GM23338 (cell line): ENCODE results near the gene LIX1. TPM values are rescaled to one million over a fixed set of nuclear protein-coding genes. Genes with fewer than 3 reads are reported as not detected.

Source experiments
- ATAC-seq: fragments of 200-7000 bp; cut with Tn5 transposase; 3 replicates; pipeline ENCODE4 v1.9.1; 2020
- DNase-seq: peaks from one replicate; pipeline ENCODE4 v3.0.0-alpha.2; 2015; ENCODE audit warnings: low spot score
- H2AFZ ChIP-seq: fragments of 200-600 bp; sonication (generic); 2 replicates; pipeline ENCODE4 v1.8.0; 2016; ENCODE audit warnings: antibody characterized with exemption, mild to moderate bottlenecking, moderate library complexity
- H3F3A ChIP-seq: fragments of 200-600 bp; sonication (generic); replicated peaks from 2 replicates; pipeline ENCODE4 v1.8.0; 2017; ENCODE audit warnings: antibody characterized with exemption, mixed run types, low read depth
- H3K27ac ChIP-seq: fragments of 200-600 bp; sonication (generic); 2 replicates; pipeline ENCODE4 v1.6.1; 2016; ENCODE audit warnings: low read depth
- H3K27me3 ChIP-seq: fragments of 200-600 bp; sonication (generic); 2 replicates; pipeline ENCODE4 v1.8.0; 2016; ENCODE audit warnings: mild to moderate bottlenecking, mixed run types, moderate library complexity; ENCODE audit not compliant: insufficient read depth
- H3K36me3 ChIP-seq: fragments of 200-600 bp; sonication (generic); 2 replicates; pipeline ENCODE4 v1.8.0; 2016; ENCODE audit warnings: mild to moderate bottlenecking; ENCODE audit not compliant: insufficient read depth
- H3K4me1 ChIP-seq: fragments of 200-600 bp; sonication (generic); 2 replicates; pipeline ENCODE4 v1.8.0; 2016; ENCODE audit warnings: mild to moderate bottlenecking, moderate library complexity; ENCODE audit not compliant: insufficient read depth
- H3K4me2 ChIP-seq: fragments of 200-600 bp; sonication (generic); 2 replicates; pipeline ENCODE4 v1.7.1; 2017; ENCODE audit warnings: mixed run types
- H3K4me3 ChIP-seq: fragments of 200-600 bp; sonication (generic); 2 replicates; pipeline ENCODE4 v1.6.1; 2016; ENCODE audit warnings: mixed run types
- H3K79me2 ChIP-seq: fragments of 200-600 bp; sonication (generic); replicated peaks from 2 replicates; pipeline ENCODE4 v1.8.0; 2017; ENCODE audit warnings: mild to moderate bottlenecking; ENCODE audit not compliant: insufficient read depth
- H3K9me2 ChIP-seq: fragments of 200-600 bp; sonication (generic); 2 replicates; pipeline ENCODE4 v1.8.0; 2017; ENCODE audit not compliant: insufficient read depth
- H4K20me1 ChIP-seq: fragments of 200-600 bp; sonication (generic); replicated peaks from 2 replicates; pipeline ENCODE4 v1.8.0; 2017; ENCODE audit warnings: mild to moderate bottlenecking; ENCODE audit not compliant: insufficient read depth
- H3K27ac Mint-ChIP-seq: 2 replicates; pipeline ENCODE4 v1.8.0; 2020; ENCODE audit warnings: inconsistent platforms, mild to moderate bottlenecking, moderate library complexity, mixed read lengths
- H3K27me3 Mint-ChIP-seq: 3 replicates; pipeline ENCODE4 v1.8.0; 2022; ENCODE audit warnings: low read depth, mild to moderate bottlenecking, moderate library complexity, mixed read lengths, inconsistent platforms; ENCODE audit not compliant: insufficient read depth, poor library complexity
- H3K36me3 Mint-ChIP-seq: 3 replicates; pipeline ENCODE4 v1.8.0; 2021; ENCODE audit warnings: low read depth, mild to moderate bottlenecking, inconsistent platforms, moderate library complexity, mixed read lengths
- H3K4me1 Mint-ChIP-seq: 3 replicates; pipeline ENCODE4 v1.8.0; 2020; ENCODE audit warnings: mild to moderate bottlenecking, inconsistent platforms, mixed read lengths
- H3K4me3 Mint-ChIP-seq: 3 replicates; pipeline ENCODE4 v1.8.0; 2021; ENCODE audit warnings: moderate library complexity, mild to moderate bottlenecking, inconsistent platforms, mixed read lengths
- H3K9me3 Mint-ChIP-seq: 3 replicates; pipeline ENCODE4 v1.8.0; 2020; ENCODE audit warnings: moderate library complexity, mild to moderate bottlenecking, inconsistent platforms, mixed read lengths
- CREB1 ChIP-seq: fragments of 250-450 bp; sonication (Bioruptor Pico); IDR thresholded peaks from 2 replicates; pipeline ENCODE4 v1.5.0; 2020; ENCODE audit warnings: low read depth, mild to moderate bottlenecking, moderate library complexity
- ETS1 ChIP-seq: IDR thresholded peaks from 2 replicates; pipeline ENCODE4 v1.6.1; 2016; ENCODE audit warnings: antibody characterized with exemption
- EZH2 ChIP-seq: fragments of 200-600 bp; sonication (generic); IDR thresholded peaks from one replicate; pipeline ENCODE4 v1.8.0; 2017; ENCODE audit warnings: antibody characterized with exemption, mild to moderate bottlenecking, low read depth; ENCODE audit not compliant: unreplicated experiment
- EZH2phosphoT487 ChIP-seq: fragments of 200-600 bp; sonication (generic); IDR thresholded peaks from one replicate; pipeline ENCODE4 v1.8.1; 2018; ENCODE audit warnings: antibody characterized with exemption; ENCODE audit not compliant: unreplicated experiment
- JUNB ChIP-seq: IDR thresholded peaks from one replicate; pipeline ENCODE4 v1.6.1; 2016; ENCODE audit warnings: antibody characterized with exemption; ENCODE audit not compliant: unreplicated experiment
- NANOG ChIP-seq: IDR thresholded peaks from 2 replicates; pipeline ENCODE4 v1.6.1; 2016; ENCODE audit warnings: antibody characterized with exemption, borderline replicate concordance
- POLR2AphosphoS5 ChIP-seq: IDR thresholded peaks from 2 replicates; pipeline ENCODE4 v1.6.1; 2016; ENCODE audit warnings: antibody characterized with exemption, low read depth
- ZNF114 ChIP-seq: fragments of 250-450 bp; sonication (Bioruptor Pico); IDR thresholded peaks from 2 replicates; pipeline ENCODE4 v1.5.0; 2020; ENCODE audit warnings: mild to moderate bottlenecking, moderate library complexity
- ZNF331 ChIP-seq: fragments of 250-450 bp; sonication (Bioruptor Pico); IDR thresholded peaks from 2 replicates; pipeline ENCODE4 v1.5.0; 2020; ENCODE audit warnings: low read depth, mild to moderate bottlenecking, moderate library complexity
- polyA plus RNA-seq: library from polyadenylated mRNA; unstranded; fragments of >200 nt; fragmentation: Nextera tagmentation; extraction: Ambion mirVana; gene quantifications from 2 replicates; pipeline ENCODE4 v1.2.1, GENCODE V29; 2016
- total RNA-seq: library from RNA; depleted of rRNA; stranded (reverse); fragments of >200 nt; shearing (Covaris generic); gene quantifications from 2 replicates; pipeline ENCODE4 v1.2.3, GENCODE V29; 2014
- TF ChIP-seq, protein P1 (sequence below), 2 experiments: fragments of 200-600 bp in 1 of 2; sonication (generic) in 1 of 2; conservative IDR thresholded peaks; 2 replicates each; pipeline versions ENCODE4 v1.5.1 to v1.6.1; 2016 to 2017; ENCODE audit warnings: antibody characterized with exemption in 2 of 2, low read depth in 2 of 2, mild to moderate bottlenecking in 2 of 2, moderate library complexity in 1 of 2
- TF ChIP-seq, protein P2 (sequence below): fragments of 250-450 bp; sonication (Bioruptor Pico); IDR thresholded peaks from 2 replicates; pipeline ENCODE4 v1.5.0; 2020; ENCODE audit warnings: mild to moderate bottlenecking, moderate library complexity

Gene LIX1
- total and polyA plus RNA-seq, 2 experiments from 2014 or later, result 0.13 TPM; not detected in 1

DNA sequence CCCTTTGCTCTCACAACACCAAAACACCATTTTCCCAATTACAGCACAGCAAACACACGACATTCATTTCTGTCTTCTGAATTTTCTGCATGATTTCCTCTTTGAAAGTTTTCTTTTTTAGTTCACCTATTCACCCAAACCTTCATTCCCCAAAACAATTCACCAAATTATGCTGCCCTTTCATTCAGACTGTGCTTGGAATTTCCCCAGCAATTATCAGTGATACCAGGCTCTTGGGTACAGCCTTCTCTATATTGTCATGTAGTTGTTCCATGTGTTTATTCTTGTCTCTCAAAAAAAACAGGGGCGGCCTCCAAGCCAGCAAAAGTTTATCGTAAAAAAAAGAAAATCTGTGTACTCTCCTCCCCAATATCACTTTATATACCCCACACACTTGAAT is 9.0 kb upstream of the LIX1 start (continued):
- no peak for TF ChIP-seq ZNF331 (CRISPR knock-in tag)
- no peak for TF ChIP-seq ZNF114
- TF ChIP-seq JUNB, result no peak
- no peak for TF ChIP-seq NANOG
- no peak for TF ChIP-seq CREB1
- no peak for TF ChIP-seq ETS1
- TF ChIP-seq, protein P1, sequence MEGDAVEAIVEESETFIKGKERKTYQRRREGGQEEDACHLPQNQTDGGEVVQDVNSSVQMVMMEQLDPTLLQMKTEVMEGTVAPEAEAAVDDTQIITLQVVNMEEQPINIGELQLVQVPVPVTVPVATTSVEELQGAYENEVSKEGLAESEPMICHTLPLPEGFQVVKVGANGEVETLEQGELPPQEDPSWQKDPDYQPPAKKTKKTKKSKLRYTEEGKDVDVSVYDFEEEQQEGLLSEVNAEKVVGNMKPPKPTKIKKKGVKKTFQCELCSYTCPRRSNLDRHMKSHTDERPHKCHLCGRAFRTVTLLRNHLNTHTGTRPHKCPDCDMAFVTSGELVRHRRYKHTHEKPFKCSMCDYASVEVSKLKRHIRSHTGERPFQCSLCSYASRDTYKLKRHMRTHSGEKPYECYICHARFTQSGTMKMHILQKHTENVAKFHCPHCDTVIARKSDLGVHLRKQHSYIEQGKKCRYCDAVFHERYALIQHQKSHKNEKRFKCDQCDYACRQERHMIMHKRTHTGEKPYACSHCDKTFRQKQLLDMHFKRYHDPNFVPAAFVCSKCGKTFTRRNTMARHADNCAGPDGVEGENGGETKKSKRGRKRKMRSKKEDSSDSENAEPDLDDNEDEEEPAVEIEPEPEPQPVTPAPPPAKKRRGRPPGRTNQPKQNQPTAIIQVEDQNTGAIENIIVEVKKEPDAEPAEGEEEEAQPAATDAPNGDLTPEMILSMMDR (conservative IDR thresholded peaks at IDR 0.05; ENCODE audit: low read depth in 2 of 2), result no peak
- no peak for TF ChIP-seq EZH2phosphoT487

DNA sequence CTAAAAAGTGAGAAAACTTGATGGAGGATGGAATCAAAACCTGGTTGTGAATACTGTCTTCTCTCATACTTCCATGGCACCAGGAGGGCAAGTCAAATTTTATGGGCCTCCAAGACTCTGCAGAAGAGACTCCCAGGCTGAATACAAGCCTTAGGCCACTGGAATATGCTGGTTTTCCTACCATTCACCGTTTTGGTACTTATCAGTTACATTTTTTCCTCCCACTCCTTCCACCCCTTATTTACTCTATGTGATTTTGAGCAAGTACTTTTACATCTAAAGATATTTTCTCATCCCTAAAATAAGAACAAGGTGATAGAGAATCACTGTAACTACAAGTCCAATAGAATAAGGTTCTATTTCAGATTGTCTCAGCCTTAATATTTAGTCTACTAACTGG is 8.0 kb upstream of the LIX1 start:
- no peaks in the 10 kb centered on the region for H3K9me2 ChIP-seq
- H3F3A ChIP-seq, result no peaks in the 10 kb centered on the region
- H3K4me3 ChIP-seq, result no peak overlapping the region
- H3K27me3 ChIP-seq, result no peaks in the 10 kb centered on the region
- Mint-ChIP-seq H3K9me3 (no peaks in the 10 kb centered on the region), H3K27ac (no peak overlapping the region), H3K36me3 (no peaks in the 10 kb centered on the region), H3K27me3 (no peaks in the 10 kb centered on the region), H3K4me3 (no peak overlapping the region), H3K4me1 (peaks cover 5% of the 10 kb centered on the region; the same call in 2 of the 3 replicates)
- ATAC-seq (no peak), DNase-seq (no peak)
- no peak overlapping the region for H2AFZ ChIP-seq
- 0 out of 2 replicates have a peak, but pooled peaks cover 3% of the 10 kb centered on the region for H3K4me1 ChIP-seq
- H3K79me2 ChIP-seq, result no peaks in the 10 kb centered on the region
- H4K20me1 ChIP-seq, result no peaks in the 10 kb centered on the region
- no peaks in the 10 kb centered on the region for H3K36me3 ChIP-seq
- no peak overlapping the region for H3K27ac ChIP-seq
- H3K4me2 ChIP-seq, result no peak overlapping the region
- TF ChIP-seq, protein P2, sequence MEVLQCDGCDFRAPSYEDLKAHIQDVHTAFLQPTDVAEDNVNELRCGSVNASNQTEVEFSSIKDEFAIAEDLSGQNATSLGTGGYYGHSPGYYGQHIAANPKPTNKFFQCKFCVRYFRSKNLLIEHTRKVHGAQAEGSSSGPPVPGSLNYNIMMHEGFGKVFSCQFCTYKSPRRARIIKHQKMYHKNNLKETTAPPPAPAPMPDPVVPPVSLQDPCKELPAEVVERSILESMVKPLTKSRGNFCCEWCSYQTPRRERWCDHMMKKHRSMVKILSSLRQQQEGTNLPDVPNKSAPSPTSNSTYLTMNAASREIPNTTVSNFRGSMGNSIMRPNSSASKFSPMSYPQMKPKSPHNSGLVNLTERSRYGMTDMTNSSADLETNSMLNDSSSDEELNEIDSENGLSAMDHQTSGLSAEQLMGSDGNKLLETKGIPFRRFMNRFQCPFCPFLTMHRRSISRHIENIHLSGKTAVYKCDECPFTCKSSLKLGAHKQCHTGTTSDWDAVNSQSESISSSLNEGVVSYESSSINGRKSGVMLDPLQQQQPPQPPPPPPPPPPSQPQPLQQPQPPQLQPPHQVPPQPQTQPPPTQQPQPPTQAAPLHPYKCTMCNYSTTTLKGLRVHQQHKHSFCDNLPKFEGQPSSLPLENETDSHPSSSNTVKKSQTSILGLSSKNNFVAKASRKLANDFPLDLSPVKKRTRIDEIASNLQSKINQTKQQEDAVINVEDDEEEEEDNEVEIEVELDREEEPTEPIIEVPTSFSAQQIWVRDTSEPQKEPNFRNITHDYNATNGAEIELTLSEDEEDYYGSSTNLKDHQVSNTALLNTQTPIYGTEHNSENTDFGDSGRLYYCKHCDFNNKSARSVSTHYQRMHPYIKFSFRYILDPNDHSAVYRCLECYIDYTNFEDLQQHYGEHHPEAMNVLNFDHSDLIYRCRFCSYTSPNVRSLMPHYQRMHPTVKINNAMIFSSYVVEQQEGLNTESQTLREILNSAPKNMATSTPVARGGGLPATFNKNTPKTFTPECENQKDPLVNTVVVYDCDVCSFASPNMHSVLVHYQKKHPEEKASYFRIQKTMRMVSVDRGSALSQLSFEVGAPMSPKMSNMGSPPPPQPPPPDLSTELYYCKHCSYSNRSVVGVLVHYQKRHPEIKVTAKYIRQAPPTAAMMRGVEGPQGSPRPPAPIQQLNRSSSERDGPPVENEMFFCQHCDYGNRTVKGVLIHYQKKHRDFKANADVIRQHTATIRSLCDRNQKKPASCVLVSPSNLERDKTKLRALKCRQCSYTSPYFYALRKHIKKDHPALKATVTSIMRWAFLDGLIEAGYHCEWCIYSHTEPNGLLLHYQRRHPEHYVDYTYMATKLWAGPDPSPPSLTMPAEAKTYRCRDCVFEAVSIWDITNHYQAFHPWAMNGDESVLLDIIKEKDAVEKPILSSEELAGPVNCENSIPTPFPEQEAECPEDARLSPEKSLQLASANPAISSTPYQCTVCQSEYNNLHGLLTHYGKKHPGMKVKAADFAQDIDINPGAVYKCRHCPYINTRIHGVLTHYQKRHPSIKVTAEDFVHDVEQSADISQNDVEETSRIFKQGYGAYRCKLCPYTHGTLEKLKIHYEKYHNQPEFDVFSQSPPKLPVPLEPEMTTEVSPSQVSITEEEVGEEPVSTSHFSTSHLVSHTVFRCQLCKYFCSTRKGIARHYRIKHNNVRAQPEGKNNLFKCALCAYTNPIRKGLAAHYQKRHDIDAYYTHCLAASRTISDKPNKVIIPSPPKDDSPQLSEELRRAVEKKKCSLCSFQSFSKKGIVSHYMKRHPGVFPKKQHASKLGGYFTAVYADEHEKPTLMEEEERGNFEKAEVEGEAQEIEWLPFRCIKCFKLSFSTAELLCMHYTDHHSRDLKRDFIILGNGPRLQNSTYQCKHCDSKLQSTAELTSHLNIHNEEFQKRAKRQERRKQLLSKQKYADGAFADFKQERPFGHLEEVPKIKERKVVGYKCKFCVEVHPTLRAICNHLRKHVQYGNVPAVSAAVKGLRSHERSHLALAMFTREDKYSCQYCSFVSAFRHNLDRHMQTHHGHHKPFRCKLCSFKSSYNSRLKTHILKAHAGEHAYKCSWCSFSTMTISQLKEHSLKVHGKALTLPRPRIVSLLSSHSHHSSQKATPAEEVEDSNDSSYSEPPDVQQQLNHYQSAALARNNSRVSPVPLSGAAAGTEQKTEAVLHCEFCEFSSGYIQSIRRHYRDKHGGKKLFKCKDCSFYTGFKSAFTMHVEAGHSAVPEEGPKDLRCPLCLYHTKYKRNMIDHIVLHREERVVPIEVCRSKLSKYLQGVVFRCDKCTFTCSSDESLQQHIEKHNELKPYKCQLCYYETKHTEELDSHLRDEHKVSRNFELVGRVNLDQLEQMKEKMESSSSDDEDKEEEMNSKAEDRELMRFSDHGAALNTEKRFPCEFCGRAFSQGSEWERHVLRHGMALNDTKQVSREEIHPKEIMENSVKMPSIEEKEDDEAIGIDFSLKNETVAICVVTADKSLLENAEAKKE (CRISPR knock-in tag), result no peak
- TF ChIP-seq, protein P1 (conservative IDR thresholded peaks at IDR 0.05; ENCODE audit: low read depth in 2 of 2), result no peak
- TF ChIP-seq EZH2 (no peak), POLR2AphosphoS5 (no peak)
